Left renal cortex interstitium (tissue), 4 donors: ENCODE results near the gene PTGR3. TPM values are rescaled to one million over a fixed set of nuclear protein-coding genes. Genes with fewer than 3 reads are reported as not detected.
A peak's percentile ranks its signal among the peaks of the same experiment; 100 is the strongest.

Experiments used
- DNase-seq, 4 donors: peaks; one replicate each; pipeline ENCODE4 v3.0.0-alpha.2; 2013; ENCODE audit warnings: low read depth in 4 of 4, low spot score in 2 of 4, missing footprints in 1 of 4
- polyA plus RNA-seq, 4 donors: library from polyadenylated mRNA; unstranded; fragments of 120-200 nt; gene quantifications; one replicate each; pipeline ENCODE4 v1.2.1, GENCODE V29; 2013; ENCODE audit not compliant: insufficient read length in 4 of 4

PTGR3 gene
- 10 to 100 TPM; 36.3 to 48.1 (median 44.8) TPM for polyA plus RNA-seq

GRCh38 chr18:75209129-75209950, at the start of gene PTGR3:
Gene PTGR3 (minus strand): TSS chr18:75209139. CDS start chr18:75209058, 81 bp downstream.
- no peak for DNase-seq

- no peak for DNase-seq
Measured at GRCh38 chr18:75257605-75258004, 48.7 kb upstream of the PTGR3 start.

- no peak for DNase-seq
Measured at GRCh38 chr18:75256376-75256775, 47.4 kb upstream of the PTGR3 start.

GRCh38 chr18:75255094-75255493, 46.2 kb upstream of the PTGR3 start:
- no peak for DNase-seq

GRCh38 chr18:75253784-75254183, 44.8 kb upstream of the PTGR3 start:
- DNase-seq, result no peak

GRCh38 chr18:75253043-75253442, 44.1 kb upstream of the PTGR3 start:
- no peak for DNase-seq

GRCh38 chr18:75252136-75252535, 43.2 kb upstream of the PTGR3 start:
- no peak for DNase-seq

GRCh38 chr18:75251466-75251865, 42.5 kb upstream of the PTGR3 start:
- DNase-seq, result no peak

- DNase-seq, result no peak
Measured at GRCh38 chr18:75250471-75250821, 41.5 kb upstream of the PTGR3 start.

- DNase-seq, result no peak
Measured at GRCh38 chr18:75249672-75250470, 40.9 kb upstream of the PTGR3 start.

- no peak for DNase-seq
Measured at GRCh38 chr18:75249175-75249518, 40.2 kb upstream of the PTGR3 start.

- no peak for DNase-seq
Measured at GRCh38 chr18:75248426-75249174, 39.7 kb upstream of the PTGR3 start.

GRCh38 chr18:75247611-75248421, 38.9 kb upstream of the PTGR3 start:
- DNase-seq, result peak in 2 of 4 donors; percentile 58 to 75

- no peak for DNase-seq
Measured at GRCh38 chr18:75246721-75247610, 38.0 kb upstream of the PTGR3 start.

- DNase-seq, result no peak
Measured at GRCh38 chr18:75244351-75245313, 35.7 kb upstream of the PTGR3 start.

GRCh38 chr18:75241705-75242104, 32.8 kb upstream of the PTGR3 start:
- no peak for DNase-seq

GRCh38 chr18:75240433-75240832, 31.5 kb upstream of the PTGR3 start:
- DNase-seq, result no peak

GRCh38 chr18:75238786-75239185, 29.8 kb upstream of the PTGR3 start:
- DNase-seq, result no peak
